K562 (cell line): ENCODE data around the gene HOXB7. TPM values are rescaled to one million over a fixed set of nuclear protein-coding genes. Genes with fewer than 3 reads are reported as not detected.
A peak's percentile ranks its signal among the peaks of the same experiment; 100 is the strongest.

Source experiments
- ATAC-seq: fragments of 200-7000 bp; cut with Tn5 transposase; 3 replicates; pipeline ENCODE4 v1.9.1; 2020; ENCODE audit warnings: moderate library complexity
- BruUV-seq: library from RNA; stranded (reverse); fragments of 400-500 nt; replicated peaks from 2 replicates; lab custom pipeline; 2021; lab: Mats Ljungman, UMichigan
- CTCF ChIA-PET: fragments of 300-600 bp; formaldehyde crosslinking; extraction: SDS; loops from one replicate; lab custom pipeline; 2021; ENCODE audit warnings: low intra/inter-chr PET ratio; lab: Yijun Ruan, JAX
- POLR2A ChIA-PET: fragments of 300-600, 350-650 bp; sonication (Branson Sonifier 250); formaldehyde crosslinking; extraction: SDS; loops from one replicate; lab custom pipeline; 2021; ENCODE audit warnings: antibody characterized with exemption, inconsistent platforms; lab: Yijun Ruan, JAX
- DNase-seq, 4 experiments: peaks; one replicate each; pipeline versions ENCODE4 v3.0.0 to v3.0.0-alpha.2; 2011 to 2018; ENCODE audit warnings: low spot score in 3 of 4, mixed read lengths in 3 of 4; ENCODE audit errors: extremely low read depth in 1 of 4
- FAIRE-seq: peaks from 2 replicates; lab custom pipeline; 2011; peaks lifted over from hg19 to GRCh38; lab: Jason Lieb, UNC
- H2AFZ ChIP-seq: 2 replicates; pipeline ENCODE4 v1.6.0; 2011; ENCODE audit warnings: low read depth, low read length, control low read depth, inconsistent platforms
- H3K27ac ChIP-seq: fragments of 200-600 bp; 3 replicates; pipeline ENCODE4 v1.8.0; 2011; ENCODE audit warnings: low read depth, mild to moderate bottlenecking, control low read depth, inconsistent platforms, low read length, moderate library complexity, mixed read lengths; ENCODE audit errors: extremely low read depth
- H3K27me3 ChIP-seq, 2 experiments: fragments of 300-600 bp in 1 of 2; 2 replicates in 1 of 2; 3 replicates in 1 of 2; pipeline versions ENCODE4 v1.6.0 to v1.8.0; 2011; ENCODE audit warnings: inconsistent platforms in 2 of 2, low read length in 2 of 2, mild to moderate bottlenecking in 1 of 2, mixed read lengths in 1 of 2, moderate library complexity in 1 of 2; ENCODE audit not compliant: control insufficient read depth in 2 of 2, insufficient read depth in 2 of 2
- H3K36me3 ChIP-seq: fragments of 300-600 bp; 3 replicates; pipeline ENCODE4 v1.8.0; 2011; ENCODE audit warnings: mild to moderate bottlenecking, low read length, inconsistent platforms; ENCODE audit not compliant: control insufficient read depth, insufficient read depth
- H3K4me1 ChIP-seq, 2 experiments: fragments of 200-600 bp in 1 of 2; replicated peaks in 1 of 2; 2 replicates in 1 of 2; 3 replicates in 1 of 2; pipeline versions ENCODE4 v1.5.1 to v1.8.0; 2011; ENCODE audit warnings: inconsistent platforms in 2 of 2, low read length in 2 of 2, mild to moderate bottlenecking in 1 of 2, mixed read lengths in 1 of 2, moderate library complexity in 1 of 2; ENCODE audit not compliant: control insufficient read depth in 2 of 2, insufficient read depth in 2 of 2
- H3K4me2 ChIP-seq: 2 replicates; pipeline ENCODE4 v1.6.1; 2011; ENCODE audit warnings: low read length, control low read depth, inconsistent platforms, mixed read lengths; ENCODE audit not compliant: insufficient read depth
- H3K4me3 ChIP-seq: fragments of 200-600 bp; sonication (generic), shearing (Covaris generic); 2 replicates; pipeline ENCODE4 v1.5.1; 2016; ENCODE audit warnings: control low read depth, inconsistent platforms
- H3K79me2 ChIP-seq: fragments of 200-600 bp; 3 replicates; pipeline ENCODE4 v1.8.0; 2011; ENCODE audit warnings: low read length, inconsistent platforms; ENCODE audit not compliant: control insufficient read depth, insufficient read depth
- H3K9ac ChIP-seq, 2 experiments: 2 replicates each; pipeline versions ENCODE4 v1.6.0 to v1.6.1; 2011; ENCODE audit warnings: low read depth in 2 of 2, low read length in 2 of 2, control low read depth in 1 of 2, inconsistent platforms in 1 of 2, mild to moderate bottlenecking in 1 of 2, mixed read lengths in 1 of 2; ENCODE audit not compliant: insufficient read depth in 1 of 2
- H3K9me1 ChIP-seq: one replicate; pipeline ENCODE4 v1.6.0; 2011; ENCODE audit warnings: inconsistent platforms, mild to moderate bottlenecking, low read length, moderate library complexity; ENCODE audit not compliant: control insufficient read depth, insufficient read depth
- H3K9me3 ChIP-seq: replicated peaks from 2 replicates; pipeline ENCODE4 v1.5.1; 2011; ENCODE audit warnings: low read depth, low read length, inconsistent platforms; ENCODE audit not compliant: control insufficient read depth, insufficient read depth
- H4K20me1 ChIP-seq: replicated peaks from 2 replicates; pipeline ENCODE4 v1.6.1; 2011; ENCODE audit warnings: low read length, inconsistent platforms, mixed read lengths; ENCODE audit not compliant: control insufficient read depth, insufficient read depth
- POLR2G ChIP-seq: fragments of 200-400 bp; formaldehyde crosslinking; IDR thresholded peaks from 2 replicates; pipeline ENCODE4 v1.6.1; 2017; ENCODE audit warnings: low read depth, mild to moderate bottlenecking, antibody characterized with exemption, low read length, moderate library complexity
- RBFOX2 ChIP-seq: fragments of 200-400 bp; formaldehyde crosslinking; IDR thresholded peaks from 2 replicates; pipeline ENCODE4 v1.6.1; 2017; ENCODE audit warnings: low read depth, mild to moderate bottlenecking, low read length, moderate library complexity
- REST ChIP-seq, 2 experiments: fragments of 450-650 bp; formaldehyde crosslinking in 1 of 2; IDR thresholded peaks; 2 replicates each; pipeline versions ENCODE4 v1.4.0 to v1.6.1; 2014 to 2020; ENCODE audit warnings: mild to moderate bottlenecking in 2 of 2, borderline replicate concordance in 1 of 2, low read depth in 1 of 2
- ZC3H8 ChIP-seq: fragments of 450-650 bp; IDR thresholded peaks from 2 replicates; pipeline ENCODE4 v1.6.1; 2017
- ZNF175 ChIP-seq: fragments of 200-800 bp; sonication (Bioruptor generic); IDR thresholded peaks from 2 replicates; pipeline ENCODE4 v1.6.1; 2016; ENCODE audit warnings: low read depth, mild to moderate bottlenecking, missing genetic modification characterization, missing compliant biosample characterization
- ZNF592 ChIP-seq: fragments of 450-650 bp; IDR thresholded peaks from 2 replicates; pipeline ENCODE4 v1.6.1; 2017; ENCODE audit warnings: antibody characterized with exemption, mild to moderate bottlenecking
- ZNF766 ChIP-seq: fragments of 200-800 bp; sonication (Bioruptor generic); conservative IDR thresholded peaks from 2 replicates; pipeline ENCODE4 v1.6.1; 2016; ENCODE audit warnings: missing genetic modification characterization, missing compliant biosample characterization
- WGBS: fragments of 100-300 bp; shearing (Covaris generic); methylation state at CpG from one replicate; pipeline ENCODE4 v1.1.6; 2016; ENCODE audit warnings: low coverage, mixed read lengths; ENCODE audit not compliant: insufficient coverage; ENCODE audit errors: missing lambda C conversion rate; 5-methylcytosine and 5-hydroxymethylcytosine counted together
- in situ Hi-C: fragments of 300-500 bp; cut with MboI; formaldehyde crosslinking; loops from 4 replicates; pipeline ENCODE4 v1.15.0; 2018; ENCODE audit warnings: inconsistent platforms, mixed read lengths
- intact Hi-C: fragments of 100-400 bp; cut with micrococcal nuclease; formaldehyde crosslinking; loops from 2 replicates; pipeline ENCODE4 v1.14.2; 2022
- polyA plus RNA-seq, 8 experiments: library from polyadenylated mRNA; depleted of rRNA in 4 of 8; stranded (reverse) in 5 of 8; unstranded in 3 of 8; fragments of >200 nt; fragmentation: Nextera tagmentation in 2 of 8; fragmentation: Illumina TruSeq in 1 of 8; extraction: Ambion mirVana in 2 of 8; extraction: Trizol in 1 of 8; gene quantifications; 2 replicates each; pipeline versions ENCODE4 v1.2.1 to v1.2.3, GENCODE V29; 2011 to 2014; ENCODE audit warnings: inconsistent platforms in 1 of 8, missing spikeins in 1 of 8
- total RNA-seq, 7 experiments: library from RNA; depleted of rRNA in 6 of 7; stranded (reverse); fragments of >200 nt in 6 of 7; fragmentation: Illumina TruSeq in 2 of 7; extraction: Trizol in 2 of 7; gene quantifications; 2 replicates each; pipeline versions ENCODE4 v1.2.1 to v1.2.3, GENCODE V29; 2011 to 2021; ENCODE audit warnings: low replicate concordance in 1 of 7

The HOXB7 gene
- total and polyA plus RNA-seq, 9 of the 15 experiments (the other 6 are each of a cell fraction or from before 2014, with no cell fraction given), result 5.5 to 16.7 (median 8.3) TPM

- BruUV-seq, result no TSS peak
- no peaks in the 10 kb centered on the region for H3K9me1 ChIP-seq
- FAIRE-seq (peak; percentile 57), ATAC-seq (peak; percentile 21), DNase-seq (peak; percentile 63 to 82 (median 74))
- CTCF ChIA-PET, result no interaction called here
- H3K4me2 ChIP-seq, result peak overlapping the region; percentile 93
- no peaks in the 10 kb centered on the region for H3K9me3 ChIP-seq
- POLR2A ChIA-PET, result interaction anchor here (0.9 to 1.2 kb wide), 4 partner anchors 13 to 163 kb away, joined by 3 read pairs; no protein-coding TSS in a partner anchor
- H3K27ac ChIP-seq, result peak overlapping the region; percentile 95
- peaks cover 36 to 57% of the 10 kb centered on the region in 2 experiments for H3K4me1 ChIP-seq
- peak overlapping the region; percentile 27; the same call in 1 of the 2 replicates for H2AFZ ChIP-seq
- intact Hi-C loops, result no loop called here
- no peaks in the 10 kb centered on the region for H4K20me1 ChIP-seq
- 2% methylated on average over 28 of the region's 43 CpGs for WGBS
- in situ Hi-C loops, result no loop called here
- H3K27me3 ChIP-seq, result no peaks in the 10 kb centered on the region
- peak overlapping the region; percentile 71 for H3K4me3 ChIP-seq
- H3K9ac ChIP-seq, result peak overlapping the region; percentile 95 to 97
- peaks cover 46% of the 10 kb centered on the region for H3K36me3 ChIP-seq
- H3K79me2 ChIP-seq, result peaks cover 98% of the 10 kb centered on the region
- peak; percentile 77 for TF ChIP-seq POLR2G
- no peak for TF ChIP-seq ZC3H8
- peak; percentile 9; the same call in 1 of the 2 replicates for TF ChIP-seq ZNF766 (CRISPR knock-in tag)
- TF ChIP-seq ZNF592, result peak; percentile 69
- peak; percentile 5; the same call in 1 of the 2 replicates for TF ChIP-seq REST (IDR thresholded peaks at IDR 0.05; ENCODE audit: borderline replicate concordance)
- TF ChIP-seq REST (CRISPR knock-in tag; IDR thresholded peaks at IDR 0.05; ENCODE audit: low read depth), result no peak
- peak; percentile 38; the same call in 1 of the 2 replicates for TF ChIP-seq ZNF175 (CRISPR knock-in tag)
- TF ChIP-seq RBFOX2, result peak; percentile 79
Measured at GRCh38 chr17:48576479-48577309, 34.1 kb downstream of the HOXB7 start.
